Activated T-cell treated with anti-CD3 and anti-CD28 coated beads for 4 hours (primary cell): ENCODE results near the gene PPIL1.

Experiments used
- DNase-seq: peaks from one replicate; pipeline ENCODE4 v3.0.0-alpha.2; 2020

The PPIL1 gene

GRCh38 chr6:36833182-36833789 lies 41.3 kb downstream of the PPIL1 start:
- no peak for DNase-seq

- no peak for DNase-seq
These were observed 42.3 kb downstream of the PPIL1 start for GRCh38 chr6:36832313-36832712.

DNA sequence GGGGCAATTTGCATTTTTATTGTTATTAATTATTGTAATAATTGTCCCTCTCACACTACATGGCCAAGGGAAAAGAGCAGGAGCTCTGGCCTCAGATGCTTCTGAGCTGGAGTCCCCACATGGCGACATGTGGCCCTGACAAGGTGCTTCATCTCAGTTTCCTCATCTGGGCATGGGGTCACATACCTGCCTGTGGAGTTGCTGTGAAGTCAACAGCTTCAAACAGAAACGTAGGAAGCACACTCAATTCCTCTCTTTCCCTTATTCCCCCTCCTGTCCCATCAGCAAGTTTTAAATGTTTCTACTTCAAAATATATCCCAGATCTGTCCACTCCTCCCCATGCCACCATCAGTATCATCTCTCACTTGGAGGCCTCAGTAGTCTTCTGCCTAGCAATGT lies 44.0 kb downstream of the PPIL1 start:
- no peak for DNase-seq

DNA sequence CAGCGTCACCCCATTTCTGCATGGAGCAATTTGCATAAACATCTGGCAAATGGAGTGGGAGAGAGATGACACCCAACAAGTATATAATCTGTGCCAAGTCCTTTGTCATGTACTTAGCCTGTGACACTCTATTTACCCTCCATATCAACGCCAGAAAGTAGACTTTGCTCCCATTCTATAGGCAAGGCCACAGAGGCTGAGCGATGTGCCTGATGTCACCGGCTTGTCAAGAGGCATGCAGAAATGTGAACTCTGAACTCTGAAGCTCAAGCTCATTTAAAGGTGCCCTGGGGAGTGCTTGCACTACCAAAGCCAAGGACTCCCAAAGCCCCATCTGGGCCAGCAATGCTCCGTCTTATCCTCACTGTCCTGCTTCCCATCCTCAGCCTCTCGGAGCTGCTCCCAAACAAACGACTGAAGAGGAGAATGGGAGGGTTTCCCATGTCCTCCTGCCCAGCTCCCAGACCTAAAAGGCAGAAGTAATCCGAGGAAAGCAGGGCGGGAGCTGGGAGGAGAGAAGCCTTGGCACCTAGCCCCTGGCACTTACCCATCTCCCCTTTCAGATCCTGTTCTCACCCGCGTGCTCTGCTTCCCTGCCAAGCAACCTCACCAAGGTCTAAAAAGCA lies 44.6 kb downstream of the PPIL1 start:
- no peak for DNase-seq

DNA sequence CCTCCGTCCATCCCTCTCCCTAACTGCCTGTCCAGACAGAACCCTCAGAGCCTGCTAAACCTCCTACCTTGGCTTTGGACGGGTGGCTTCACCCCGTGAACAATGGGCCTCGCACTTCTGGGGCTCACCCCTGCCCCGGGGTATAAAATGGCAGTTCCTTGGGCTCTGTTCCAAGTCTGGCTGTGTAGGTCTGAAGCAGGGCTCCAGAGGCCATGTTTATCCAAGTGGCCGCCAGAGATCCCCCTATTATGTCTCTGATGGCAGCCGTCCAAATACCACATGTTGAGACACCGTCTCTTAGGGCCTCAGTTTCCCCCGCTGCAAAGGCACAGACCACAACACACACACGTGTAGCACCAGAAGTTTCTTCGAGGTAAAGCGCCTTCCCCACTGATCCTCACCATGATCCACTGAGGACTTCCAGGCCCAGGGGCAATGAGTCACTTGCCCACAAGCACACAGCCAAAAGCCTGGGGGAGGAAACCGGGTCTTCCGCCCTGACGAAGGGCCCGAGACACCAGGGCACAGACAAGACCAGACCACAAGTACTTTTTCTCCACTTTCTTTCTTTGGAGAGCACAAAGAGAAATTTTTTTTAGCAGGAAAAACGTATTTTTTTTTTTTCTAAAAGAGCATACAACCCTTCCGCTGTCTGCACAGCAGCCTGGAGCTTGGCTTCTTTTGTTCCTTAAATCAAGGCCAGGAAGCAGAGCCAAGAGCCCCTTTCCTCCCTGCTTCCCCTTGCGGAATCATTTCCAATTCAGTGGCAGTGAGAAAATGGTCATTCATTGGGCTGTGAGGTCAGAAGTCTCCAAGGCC lies 47.1 kb downstream of the PPIL1 start:
- DNase-seq: no peak

DNA sequence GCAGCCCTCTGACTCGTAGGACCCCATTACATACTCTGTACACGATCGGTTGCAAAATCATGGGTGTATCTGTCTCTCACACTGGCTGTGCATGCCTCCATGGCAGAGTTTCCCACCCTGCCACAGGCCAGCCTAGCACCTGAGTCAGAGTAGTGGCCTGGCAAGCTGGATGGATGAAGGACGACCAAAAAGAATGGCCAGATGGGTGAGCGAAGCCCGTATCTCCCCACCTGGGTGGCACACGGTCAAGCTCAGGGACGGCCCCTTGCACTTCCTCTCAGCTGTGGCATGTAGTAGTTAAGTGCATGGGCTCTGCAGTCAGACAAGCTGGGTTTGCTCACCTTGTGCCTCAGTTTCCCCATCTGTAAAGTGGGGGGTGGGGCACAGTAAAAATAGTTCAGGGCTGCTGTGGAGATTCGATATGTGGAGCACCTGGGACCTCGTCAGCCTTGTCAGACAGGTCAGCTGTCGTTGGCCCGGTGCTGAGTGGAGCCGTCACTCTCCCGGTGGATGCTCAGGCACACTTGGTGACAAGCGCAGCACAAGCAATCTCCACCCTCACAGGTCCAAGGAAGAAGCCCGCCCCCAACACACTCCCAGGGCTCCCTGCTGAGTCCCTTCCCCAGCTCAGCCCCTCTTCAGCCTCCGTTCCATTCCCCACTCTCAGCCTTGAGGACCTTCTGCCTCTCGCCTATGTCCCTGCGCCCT lies 47.9 kb downstream of the PPIL1 start:
- no peak for DNase-seq

- DNase-seq: no peak
These were observed 48.6 kb downstream of the PPIL1 start for GRCh38 chr6:36825994-36826393.

- DNase-seq: no peak
These were observed 49.2 kb downstream of the PPIL1 start for GRCh38 chr6:36825452-36825851.

DNA sequence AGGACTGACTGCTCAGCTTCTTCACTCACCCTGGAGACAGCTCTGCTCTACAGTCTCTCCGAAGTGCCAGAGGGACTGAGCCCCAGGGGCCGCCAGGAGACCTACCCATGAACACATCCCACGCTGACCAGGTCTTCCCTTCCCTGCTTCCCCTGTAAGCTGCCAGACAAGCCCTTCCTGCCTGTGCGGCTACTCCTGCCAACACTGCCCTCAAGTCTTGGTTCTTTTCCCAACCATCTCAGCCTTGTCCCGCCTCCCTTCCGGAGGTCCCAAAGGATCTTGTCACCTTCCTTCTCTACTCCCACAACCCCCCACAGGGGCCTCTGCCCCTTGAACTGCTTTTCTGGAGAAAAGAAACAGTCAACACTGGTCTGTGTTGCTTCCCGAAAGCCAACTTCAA lies 50.4 kb downstream of the PPIL1 start:
- DNase-seq: no peak

DNA sequence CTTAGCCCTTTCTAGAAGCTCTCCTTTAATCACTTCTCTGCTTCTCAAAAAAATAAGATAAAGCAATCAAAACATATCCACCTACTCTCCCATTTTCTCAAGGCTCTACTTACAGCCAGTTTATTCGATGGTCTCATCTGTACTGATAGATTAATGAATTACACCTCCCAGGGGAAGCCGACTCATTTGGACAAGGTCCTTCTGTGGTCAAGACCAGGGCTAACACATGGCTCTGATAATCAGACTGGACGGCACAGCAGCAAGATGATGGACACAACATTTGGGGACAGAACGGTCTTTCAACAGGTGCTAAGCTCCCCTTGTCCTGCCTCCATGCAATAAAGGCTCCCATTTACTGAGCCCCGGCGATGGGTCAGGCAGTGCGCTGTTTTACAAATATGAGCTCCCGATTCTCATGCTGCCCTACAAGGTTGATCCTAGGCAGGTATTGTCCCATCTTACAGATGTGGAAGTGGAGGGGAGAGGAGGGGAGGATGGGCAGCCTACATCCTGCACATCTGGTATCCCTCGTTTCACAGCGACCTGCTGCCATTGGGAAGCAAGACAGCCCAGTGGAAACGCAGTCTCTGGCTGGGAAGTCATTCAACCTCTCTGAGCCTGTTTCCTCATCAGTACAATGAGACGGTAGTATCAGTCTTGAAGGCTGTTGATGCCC lies 51.0 kb downstream of the PPIL1 start:
- DNase-seq: no peak

- DNase-seq: no peak
These were observed 51.9 kb downstream of the PPIL1 start for GRCh38 chr6:36822506-36823269.

- DNase-seq: no peak
These were observed 52.8 kb downstream of the PPIL1 start for GRCh38 chr6:36821581-36822335.

DNA sequence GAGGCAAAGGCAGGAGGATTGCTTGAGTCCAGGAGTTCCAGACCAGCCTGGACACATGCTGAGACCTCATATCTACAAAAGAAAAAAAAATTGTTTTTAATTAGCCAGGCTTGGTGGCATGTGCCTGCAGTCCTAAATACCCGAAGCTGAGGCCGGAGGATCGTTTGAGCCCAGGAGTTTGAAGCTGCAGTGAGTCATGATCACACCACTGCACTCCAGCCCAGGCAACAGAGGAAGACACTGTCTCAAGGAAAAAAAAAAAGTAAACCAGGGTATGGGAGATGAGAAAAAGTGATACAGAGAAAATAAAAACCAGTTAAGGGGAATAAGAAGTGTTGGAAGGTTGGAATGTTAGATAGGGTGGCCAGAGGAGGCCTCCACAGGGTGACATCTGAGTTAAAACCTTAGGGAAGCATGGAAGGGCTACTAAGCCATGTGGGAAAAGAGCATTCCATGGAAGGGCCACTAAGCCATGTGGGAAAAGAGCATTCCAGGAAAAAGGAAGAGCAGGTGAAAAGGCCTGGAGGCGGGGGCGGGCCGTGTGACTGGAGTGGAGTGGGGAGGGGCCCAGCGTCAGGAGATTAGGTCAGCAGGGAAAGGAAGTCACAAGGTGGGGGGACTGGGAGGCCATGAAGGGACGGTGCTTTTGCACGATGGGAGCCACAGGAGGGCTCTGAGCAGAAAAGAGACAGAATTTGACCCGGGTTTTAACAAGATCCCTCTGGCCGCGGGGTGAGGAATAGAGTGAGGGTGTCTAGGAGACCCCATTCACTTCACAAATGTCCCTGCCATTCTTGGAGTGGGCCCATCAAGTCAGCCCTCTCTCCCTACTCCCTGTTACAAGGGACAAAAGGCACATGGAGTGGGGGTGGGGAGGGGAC lies 53.7 kb downstream of the PPIL1 start:
- no peak for DNase-seq

- DNase-seq: no peak
These were observed 55.8 kb downstream of the PPIL1 start for GRCh38 chr6:36818756-36819155.

GRCh38 chr6:36817847-36818246 lies 56.8 kb downstream of the PPIL1 start:
- no peak for DNase-seq

DNA sequence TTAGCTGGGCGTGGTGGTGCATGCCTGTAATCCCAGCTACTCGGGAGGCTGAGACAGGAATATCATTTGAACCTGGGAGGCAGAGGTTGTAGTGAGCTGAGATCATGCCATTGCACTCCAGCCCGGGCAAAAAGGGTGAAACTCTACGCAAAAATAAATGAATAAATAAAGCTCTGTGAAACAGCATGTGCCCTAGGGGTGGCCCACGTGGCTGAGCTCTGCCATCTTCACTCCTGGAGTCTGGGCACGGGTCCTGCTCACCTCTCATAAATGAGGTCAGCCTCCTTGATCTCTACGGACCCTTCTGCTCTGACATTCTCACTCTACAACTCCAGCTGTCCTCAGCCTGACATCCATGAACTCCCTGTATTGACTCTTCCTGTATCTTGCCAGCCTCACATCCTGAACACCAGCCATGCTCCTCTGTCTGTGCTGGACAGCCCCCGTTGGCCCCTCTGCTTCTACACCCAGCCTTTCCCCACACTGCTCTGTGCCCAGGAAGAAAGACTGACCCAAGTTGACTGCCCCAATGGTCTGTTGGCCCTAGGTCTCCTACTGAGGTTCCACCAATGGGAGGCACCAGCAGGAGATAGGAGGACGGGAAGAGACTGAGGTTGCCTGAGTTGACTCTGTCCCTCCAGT lies 57.3 kb downstream of the PPIL1 start:
- no peak for DNase-seq

GRCh38 chr6:36815962-36816735 lies 58.5 kb downstream of the PPIL1 start:
- no peak for DNase-seq

GRCh38 chr6:36814249-36814648 lies 60.4 kb downstream of the PPIL1 start:
- no peak for DNase-seq

DNA sequence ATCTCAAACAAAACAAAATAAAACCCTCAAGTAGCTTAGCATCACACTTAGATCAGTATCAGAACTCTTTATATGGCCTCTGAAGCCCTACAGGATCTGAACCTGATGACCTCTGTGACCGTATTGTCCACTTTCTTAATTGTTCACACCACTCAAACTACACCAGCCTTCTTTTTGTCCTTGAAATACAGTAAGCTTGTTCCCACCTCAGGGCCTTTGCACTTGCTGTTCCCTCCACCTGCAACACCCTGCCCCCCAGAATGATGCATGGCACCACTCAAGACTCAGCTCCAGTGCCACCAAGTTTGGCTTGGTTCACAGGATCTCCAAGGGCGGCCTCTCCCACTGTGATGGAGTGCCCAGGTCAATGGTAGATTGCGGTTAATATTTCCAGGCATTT lies 61.1 kb downstream of the PPIL1 start:
- no peak for DNase-seq
